WTC11 (cell line): ENCODE measurements around the gene LMLN. TPM values are rescaled to one million over a fixed set of nuclear protein-coding genes. Genes with fewer than 3 reads are reported as not detected.
"Not testable (repeated sequence)": the region's sequence is repeated elsewhere in the genome, so short reads cannot be mapped to it uniquely, and the experiment has no call there.

Experiments used
- ATAC-seq: fragments of 200-7000 bp; cut with Tn5 transposase; 2 replicates; pipeline ENCODE4 v1.10.0; 2021; ENCODE audit warnings: mild to moderate bottlenecking, moderate library complexity
- CTCF ChIA-PET: fragments of 300-600 bp; sonication (Branson Sonifier 250); formaldehyde crosslinking; loops from one replicate; lab custom pipeline; 2021; ENCODE audit warnings: antibody characterized with exemption; lab: Charles Lee
- POLR2A ChIA-PET: fragments of 350-600 bp; sonication (Branson Sonifier 250); formaldehyde crosslinking; loops from one replicate; lab custom pipeline; 2021; ENCODE audit warnings: antibody characterized with exemption; lab: Charles Lee
- DNase-seq: peaks from one replicate; pipeline ENCODE4 v3.0.0; 2021; ENCODE audit warnings: low spot score
- H3K27ac Mint-ChIP-seq: 2 replicates; pipeline ENCODE4 v1.8.0; 2021; ENCODE audit warnings: mixed read lengths
- H3K27me3 Mint-ChIP-seq: 2 replicates; pipeline ENCODE4 v1.8.0; 2021; ENCODE audit warnings: low read depth, mild to moderate bottlenecking, moderate library complexity, mixed read lengths
- H3K36me3 Mint-ChIP-seq: 2 replicates; pipeline ENCODE4 v1.8.0; 2021; ENCODE audit warnings: mixed read lengths
- H3K4me1 Mint-ChIP-seq: 2 replicates; pipeline ENCODE4 v1.8.0; 2022; ENCODE audit warnings: mixed read lengths
- H3K4me3 Mint-ChIP-seq: 2 replicates; pipeline ENCODE4 v1.8.0; 2021; ENCODE audit warnings: mild to moderate bottlenecking, moderate library complexity, mixed read lengths
- H3K9me3 Mint-ChIP-seq: 2 replicates; pipeline ENCODE4 v1.8.0; 2021; ENCODE audit warnings: mixed read lengths
- AFF4 ChIP-seq: sonication (generic); formaldehyde crosslinking; IDR thresholded peaks from 2 replicates; pipeline ENCODE4 v1.8.1; 2023; ENCODE audit warnings: mild to moderate bottlenecking, missing genetic modification reagents, borderline replicate concordance
- ATF2 ChIP-seq: sonication (generic); formaldehyde crosslinking; IDR thresholded peaks from 2 replicates; pipeline ENCODE4 v1.8.1; 2022; ENCODE audit warnings: low read depth, missing genetic modification reagents, borderline replicate concordance
- ATF6 ChIP-seq: sonication (generic); formaldehyde crosslinking; IDR thresholded peaks from 2 replicates; pipeline ENCODE4 v1.8.1; 2023; ENCODE audit warnings: mild to moderate bottlenecking, missing genetic modification reagents
- CBFB ChIP-seq: sonication (generic); formaldehyde crosslinking; IDR thresholded peaks from 2 replicates; pipeline ENCODE4 v1.8.1; 2022; ENCODE audit warnings: mild to moderate bottlenecking, low read depth, missing genetic modification reagents
- E2F4 ChIP-seq: sonication (generic); formaldehyde crosslinking; IDR thresholded peaks from 2 replicates; pipeline ENCODE4 v1.8.1; 2022; ENCODE audit warnings: low read depth, mild to moderate bottlenecking, moderate library complexity, missing genetic modification reagents, borderline replicate concordance
- ELF4 ChIP-seq: sonication (generic); formaldehyde crosslinking; IDR thresholded peaks from 2 replicates; pipeline ENCODE4 v1.8.1; 2022; ENCODE audit warnings: low read depth, mild to moderate bottlenecking, moderate library complexity, missing genetic modification reagents
- FOXP4 ChIP-seq: sonication (generic); formaldehyde crosslinking; IDR thresholded peaks from 2 replicates; pipeline ENCODE4 v1.8.0; 2022; ENCODE audit warnings: mild to moderate bottlenecking, missing genetic modification reagents
- IRF2 ChIP-seq: sonication (generic); formaldehyde crosslinking; IDR thresholded peaks from 2 replicates; pipeline ENCODE4 v1.8.0; 2022; ENCODE audit warnings: low read depth, missing genetic modification reagents, borderline replicate concordance
- MLX ChIP-seq: sonication (generic); formaldehyde crosslinking; IDR thresholded peaks from 2 replicates; pipeline ENCODE4 v1.8.1; 2023; ENCODE audit warnings: mild to moderate bottlenecking, missing genetic modification reagents, moderate library complexity
- MXD4 ChIP-seq: fragments of 250-450 bp; sonication (Bioruptor Pico); IDR thresholded peaks from 2 replicates; pipeline ENCODE4 v1.8.0; 2021; ENCODE audit warnings: mild to moderate bottlenecking, moderate library complexity, borderline replicate concordance
- NR2C2 ChIP-seq: sonication (generic); formaldehyde crosslinking; IDR thresholded peaks from 2 replicates; pipeline ENCODE4 v1.8.0; 2022; ENCODE audit warnings: mild to moderate bottlenecking, missing genetic modification reagents
- OVOL2 ChIP-seq: fragments of 250-450 bp; sonication (Bioruptor Pico); IDR thresholded peaks from 2 replicates; pipeline ENCODE4 v1.9.0; 2021; ENCODE audit warnings: mild to moderate bottlenecking, borderline replicate concordance
- RORB ChIP-seq: fragments of 250-450 bp; sonication (Bioruptor Pico); IDR thresholded peaks from 2 replicates; pipeline ENCODE4 v1.9.0; 2021; ENCODE audit warnings: mild to moderate bottlenecking
- SOX15 ChIP-seq: fragments of 250-450 bp; sonication (Bioruptor Pico); IDR thresholded peaks from 2 replicates; pipeline ENCODE4 v1.9.0; 2021; ENCODE audit warnings: mild to moderate bottlenecking
- USF1 ChIP-seq: sonication (generic); formaldehyde crosslinking; IDR thresholded peaks from 2 replicates; pipeline ENCODE4 v1.8.0; 2022; ENCODE audit warnings: mild to moderate bottlenecking, missing genetic modification reagents
- ZNF232 ChIP-seq: sonication (generic); formaldehyde crosslinking; IDR thresholded peaks from 2 replicates; pipeline ENCODE4 v1.8.0; 2022; ENCODE audit warnings: mild to moderate bottlenecking, missing genetic modification reagents
- ZNF263 ChIP-seq: sonication (generic); formaldehyde crosslinking; IDR thresholded peaks from 2 replicates; pipeline ENCODE4 v1.8.1; 2022; ENCODE audit warnings: low read depth, mild to moderate bottlenecking, moderate library complexity, missing genetic modification reagents
- ZNF396 ChIP-seq: fragments of 250-450 bp; sonication (Bioruptor Pico); IDR thresholded peaks from 2 replicates; pipeline ENCODE4 v1.8.0; 2021; ENCODE audit warnings: mild to moderate bottlenecking, moderate library complexity, borderline replicate concordance
- total RNA-seq: library from RNA; stranded (reverse); gene quantifications from 3 replicates; pipeline ENCODE4 v1.2.3, GENCODE V29; 2021

The LMLN gene
- total RNA-seq, 1 experiment from 2014 or later: 5.2 TPM

GRCh38 chr3:197963019-197963637, 3.1 kb downstream of the LMLN start:
- ATAC-seq: no peak
- no peak for TF ChIP-seq ELF4 (CRISPR knock-in tag)
- no peak for TF ChIP-seq RORB (CRISPR knock-in tag)
- no peak for TF ChIP-seq ATF6 (CRISPR knock-in tag)
- no peak for TF ChIP-seq OVOL2
- no peak for TF ChIP-seq ZNF396 (CRISPR knock-in tag)
- TF ChIP-seq USF1 (CRISPR knock-in tag): no peak
- TF ChIP-seq FOXP4 (CRISPR knock-in tag): no peak
- TF ChIP-seq ZNF263 (CRISPR knock-in tag): no peak
- no peak for TF ChIP-seq ATF2 (CRISPR knock-in tag)
- TF ChIP-seq SOX15: no peak
- no peak for TF ChIP-seq MLX (CRISPR knock-in tag)
- no peak for TF ChIP-seq AFF4
- no peak for TF ChIP-seq ZNF232 (CRISPR knock-in tag)
- TF ChIP-seq MXD4 (CRISPR knock-in tag): no peak
- no peak for TF ChIP-seq E2F4 (CRISPR knock-in tag)
- no peak for TF ChIP-seq NR2C2 (CRISPR knock-in tag)
- no peak for TF ChIP-seq CBFB (CRISPR knock-in tag)
- TF ChIP-seq IRF2 (CRISPR knock-in tag): no peak
- TF ChIP-seq, all 79 proteins: peak for 0
- Mint-ChIP-seq H3K36me3 (peaks cover 20% of the 10 kb centered on the region), H3K4me3 (no peak overlapping the region), H3K4me1 (peaks cover 22% of the 10 kb centered on the region), H3K27ac (no peak overlapping the region), H3K9me3 (peaks cover 25% of the 10 kb centered on the region), H3K27me3 (peaks cover 18% of the 10 kb centered on the region)
- CTCF ChIA-PET: interaction anchor here (1.3 kb wide), 1 partner anchor 118 kb away, joined by 3 read pairs; no protein-coding TSS in a partner anchor
- DNase-seq: no peak
- POLR2A ChIA-PET: no interaction called here

GRCh38 chr3:197967337-197967989, 7.4 kb downstream of the LMLN start:
- H3K27ac Mint-ChIP-seq, H3K4me3 Mint-ChIP-seq, CTCF ChIA-PET, H3K4me1 Mint-ChIP-seq, H3K27me3 Mint-ChIP-seq, ATAC-seq, POLR2A ChIA-PET, DNase-seq: not testable (repeated sequence)
- Mint-ChIP-seq H3K9me3 (peaks cover 52% of the 10 kb centered on the region), H3K36me3 (peaks cover 35% of the 10 kb centered on the region)
